HepG2 (cell line): ENCODE results near the gene MYADML2. TPM values are rescaled to one million over a fixed set of nuclear protein-coding genes. Genes with fewer than 3 reads are reported as not detected.

Experiments used
- ASH2L ChIP-seq: fragments of 300-600, 200-600 bp; sonication (generic); IDR thresholded peaks from 2 replicates; pipeline ENCODE4 v1.7.0; 2017; ENCODE audit warnings: low read depth, mild to moderate bottlenecking, moderate library complexity, mixed read lengths, low read length; ENCODE audit not compliant: insufficient read length
- BRD4 ChIP-seq: sonication (generic); formaldehyde crosslinking; IDR thresholded peaks from 2 replicates; pipeline ENCODE4 v1.4.0; 2020; ENCODE audit warnings: missing genetic modification reagents
- ETV6 ChIP-seq: sonication (generic); formaldehyde crosslinking; conservative IDR thresholded peaks from 2 replicates; pipeline ENCODE4 v1.4.0; 2020; ENCODE audit warnings: missing genetic modification reagents
- HIVEP1 ChIP-seq: sonication (generic); formaldehyde crosslinking; IDR thresholded peaks from 2 replicates; pipeline ENCODE4 v1.4.0; 2020; ENCODE audit warnings: mild to moderate bottlenecking, missing genetic modification reagents
- HMGA1 ChIP-seq: sonication (generic); formaldehyde crosslinking; conservative IDR thresholded peaks from 2 replicates; pipeline ENCODE4 v1.4.0; 2020; ENCODE audit warnings: missing genetic modification reagents
- KDM1A ChIP-seq: IDR thresholded peaks from 2 replicates; pipeline ENCODE4 v1.6.1; 2016; ENCODE audit warnings: missing compliant biosample characterization
- NR2C2 ChIP-seq: sonication (generic); formaldehyde crosslinking; IDR thresholded peaks from 2 replicates; pipeline ENCODE4 v1.4.0; 2020; ENCODE audit warnings: missing genetic modification reagents, mild to moderate bottlenecking, moderate library complexity, borderline replicate concordance
- POLR2A ChIP-seq, 2 experiments: IDR thresholded peaks; 2 replicates each; pipeline ENCODE4 v1.6.1; 2011; ENCODE audit warnings: low read depth in 2 of 2, low read length in 2 of 2, mild to moderate bottlenecking in 1 of 2, moderate library complexity in 1 of 2; ENCODE audit not compliant: insufficient read depth in 1 of 2
- RORA ChIP-seq: sonication (generic); formaldehyde crosslinking; IDR thresholded peaks from 2 replicates; pipeline ENCODE4 v1.5.0; 2020; ENCODE audit warnings: mild to moderate bottlenecking, missing genetic modification reagents, moderate library complexity
- SETDB1 ChIP-seq: sonication (generic); formaldehyde crosslinking; IDR thresholded peaks from 2 replicates; pipeline ENCODE4 v1.5.1; 2020; ENCODE audit warnings: missing genetic modification reagents, mild to moderate bottlenecking, borderline replicate concordance
- SMAD1 ChIP-seq: sonication (generic); formaldehyde crosslinking; IDR thresholded peaks from 2 replicates; pipeline ENCODE4 v1.4.0; 2020; ENCODE audit warnings: missing genetic modification reagents, low read depth, mild to moderate bottlenecking, borderline replicate concordance
- SMAD3 ChIP-seq: sonication (generic); formaldehyde crosslinking; IDR thresholded peaks from 2 replicates; pipeline ENCODE4 v1.4.0; 2020; ENCODE audit warnings: missing genetic modification reagents
- SMYD3 ChIP-seq: sonication (generic); formaldehyde crosslinking; IDR thresholded peaks from 2 replicates; pipeline ENCODE4 v1.8.1; 2023; ENCODE audit warnings: mild to moderate bottlenecking, missing genetic modification reagents
- SOX13 ChIP-seq, 3 experiments: fragments of 450-650 bp in 1 of 3; sonication (generic) in 1 of 3; formaldehyde crosslinking in 1 of 3; IDR thresholded peaks in 2 of 3; conservative IDR thresholded peaks in 1 of 3; 2 replicates each; pipeline versions ENCODE4 v1.5.0 to v1.6.1; 2016 to 2020; ENCODE audit warnings: antibody characterized with exemption in 1 of 3, mild to moderate bottlenecking in 1 of 3, missing compliant biosample characterization in 1 of 3, missing genetic modification reagents in 1 of 3, moderate library complexity in 1 of 3
- SSRP1 ChIP-seq: IDR thresholded peaks from 2 replicates; pipeline ENCODE4 v1.6.1; 2016; ENCODE audit warnings: control low read depth
- SUZ12 ChIP-seq: fragments of 150-350 bp; IDR thresholded peaks from 2 replicates; pipeline ENCODE4 v1.6.1; 2014; ENCODE audit warnings: low read depth, low read length
- THAP9 ChIP-seq: sonication (generic); formaldehyde crosslinking; IDR thresholded peaks from 2 replicates; pipeline ENCODE4; 2020; ENCODE audit warnings: missing genetic modification reagents, mild to moderate bottlenecking, borderline replicate concordance
- ZEB1 ChIP-seq: IDR thresholded peaks from 2 replicates; pipeline ENCODE4 v1.6.1; 2012; ENCODE audit warnings: mild to moderate bottlenecking, low read depth, inconsistent platforms; ENCODE audit not compliant: insufficient replicate concordance
- ZMYM2 ChIP-seq: sonication (generic); formaldehyde crosslinking; IDR thresholded peaks from 2 replicates; pipeline ENCODE4 v1.8.0; 2022; ENCODE audit warnings: mild to moderate bottlenecking, missing genetic modification reagents
- ZNF317 ChIP-seq: sonication (generic); formaldehyde crosslinking; IDR thresholded peaks from 2 replicates; pipeline ENCODE4 v1.5.0; 2020; ENCODE audit warnings: mild to moderate bottlenecking, missing genetic modification reagents
- ZNF530 ChIP-seq: sonication (generic); formaldehyde crosslinking; IDR thresholded peaks from 2 replicates; pipeline ENCODE4 v1.5.0; 2020; ENCODE audit warnings: low read depth, mild to moderate bottlenecking, missing genetic modification reagents
- ZNF607 ChIP-seq: sonication (generic); formaldehyde crosslinking; IDR thresholded peaks from 2 replicates; pipeline ENCODE4 v1.5.1; 2020; ENCODE audit warnings: missing genetic modification reagents, mild to moderate bottlenecking, borderline replicate concordance
- ZNF652 ChIP-seq: IDR thresholded peaks from 2 replicates; pipeline ENCODE4 v1.6.1; 2016; ENCODE audit warnings: low read depth, borderline replicate concordance
- polyA plus RNA-seq, 8 experiments: library from polyadenylated mRNA; depleted of rRNA in 3 of 8; stranded (reverse) in 7 of 8; unstranded in 1 of 8; fragments of >200 nt; fragmentation: Illumina TruSeq in 4 of 8; extraction: Trizol in 4 of 8; gene quantifications; 2 replicates each; pipeline versions ENCODE4 v1.2.1 to v1.2.3, GENCODE V29; 2011 to 2016; ENCODE audit warnings: low read depth in 4 of 8, missing spikeins in 1 of 8, mixed read lengths in 1 of 8; ENCODE audit not compliant: insufficient read depth in 1 of 8
- total RNA-seq, 5 experiments: library from RNA; depleted of rRNA; stranded (reverse); fragments of >200 nt; fragmentation: Illumina TruSeq; extraction: Trizol; gene quantifications; 2 replicates each; pipeline ENCODE4 v1.2.3, GENCODE V29; 2016; ENCODE audit warnings: low read depth in 1 of 5
- TF ChIP-seq, protein P1 (sequence below): sonication (generic); formaldehyde crosslinking; IDR thresholded peaks from 2 replicates; pipeline ENCODE4 v1.8.1; 2022; ENCODE audit warnings: mild to moderate bottlenecking, missing genetic modification reagents
- TF ChIP-seq, protein P2 (sequence below): sonication (generic); formaldehyde crosslinking; IDR thresholded peaks from 2 replicates; pipeline ENCODE4 v1.8.0; 2022; ENCODE audit warnings: missing genetic modification reagents, mild to moderate bottlenecking, inconsistent platforms, borderline replicate concordance

MYADML2 gene
- total and polyA plus RNA-seq, 2 of the 13 experiments (the other 11 are each of a cell fraction or from before 2014, with no cell fraction given) = not detected

DNA sequence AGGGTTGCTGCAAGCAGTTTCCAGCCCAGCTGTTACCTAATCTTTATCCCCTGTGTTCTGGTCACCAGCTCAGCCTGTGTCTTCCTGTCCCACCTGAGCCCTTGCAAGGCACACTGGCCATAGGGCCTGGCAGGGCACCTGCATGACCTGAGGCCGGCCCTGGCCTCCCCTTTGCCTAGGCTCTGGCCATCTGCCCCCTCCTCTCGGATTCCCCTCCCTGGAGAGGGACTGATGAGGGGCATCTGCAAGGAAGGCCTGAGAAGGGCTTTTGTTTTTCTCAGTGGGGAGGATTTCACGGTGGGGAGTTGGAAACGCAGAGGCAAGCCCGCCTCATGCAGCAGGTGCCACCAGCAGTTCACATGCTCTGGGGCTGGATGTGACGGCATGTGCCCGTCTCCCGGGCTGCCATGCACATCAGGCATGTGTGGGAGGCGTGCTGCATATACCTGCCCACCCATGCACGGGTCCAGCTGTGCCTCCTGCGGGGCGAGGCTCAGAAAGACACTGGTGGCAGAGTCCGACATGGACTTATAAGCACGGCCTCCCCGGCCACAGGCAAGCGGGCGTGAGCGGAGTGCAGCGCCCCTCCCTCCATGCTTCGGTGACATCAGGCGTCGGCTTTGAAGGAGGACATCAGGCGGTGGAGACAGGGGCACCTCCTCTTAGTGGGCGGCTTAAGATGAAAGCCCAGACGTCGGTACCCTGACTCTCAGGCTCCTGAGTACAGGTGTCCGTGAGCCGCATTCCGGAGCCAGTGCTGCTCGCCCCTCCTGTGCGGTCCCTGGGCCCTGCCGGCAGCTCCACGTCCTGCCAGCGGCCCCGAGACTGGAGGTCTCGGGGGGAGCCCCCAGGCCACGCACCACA lies 46.9 kb upstream of the MYADML2 start (continued):
- TF ChIP-seq, protein P1, sequence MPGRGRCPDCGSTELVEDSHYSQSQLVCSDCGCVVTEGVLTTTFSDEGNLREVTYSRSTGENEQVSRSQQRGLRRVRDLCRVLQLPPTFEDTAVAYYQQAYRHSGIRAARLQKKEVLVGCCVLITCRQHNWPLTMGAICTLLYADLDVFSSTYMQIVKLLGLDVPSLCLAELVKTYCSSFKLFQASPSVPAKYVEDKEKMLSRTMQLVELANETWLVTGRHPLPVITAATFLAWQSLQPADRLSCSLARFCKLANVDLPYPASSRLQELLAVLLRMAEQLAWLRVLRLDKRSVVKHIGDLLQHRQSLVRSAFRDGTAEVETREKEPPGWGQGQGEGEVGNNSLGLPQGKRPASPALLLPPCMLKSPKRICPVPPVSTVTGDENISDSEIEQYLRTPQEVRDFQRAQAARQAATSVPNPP (CRISPR knock-in tag) = peak; percentile 82; the same call in 1 of the 2 replicates
- 0 out of 2 replicates have a peak, but pooled peaks have one; percentile 7 for TF ChIP-seq ZNF652 (CRISPR knock-in tag)
- no peak for TF ChIP-seq ASH2L
- TF ChIP-seq POLR2A (IDR thresholded peaks at IDR 0.05; ENCODE audit: insufficient read depth in 1 of 2, low read depth in 2 of 2, low read length in 2 of 2) = peak in 1 of 2 experiments; percentile 62; a peak in 1 of 4 replicates
- TF ChIP-seq ZNF607 (CRISPR knock-in tag) = peak; percentile 74; the same call in 1 of the 2 replicates
- TF ChIP-seq HMGA1 = no peak
- TF ChIP-seq SMYD3 (CRISPR knock-in tag) = peak; percentile 94
- no peak for TF ChIP-seq ETV6
- no peak for TF ChIP-seq SETDB1 (CRISPR knock-in tag)
- TF ChIP-seq KDM1A (CRISPR knock-in tag) = no peak
- peak; percentile 99 for TF ChIP-seq SSRP1
- TF ChIP-seq THAP9 (CRISPR knock-in tag) = no peak; the same call in none of the 2 replicates
- peak; percentile 80 for TF ChIP-seq BRD4 (CRISPR knock-in tag)
- TF ChIP-seq ZNF530 (CRISPR knock-in tag) = no peak
- TF ChIP-seq, protein P2, sequence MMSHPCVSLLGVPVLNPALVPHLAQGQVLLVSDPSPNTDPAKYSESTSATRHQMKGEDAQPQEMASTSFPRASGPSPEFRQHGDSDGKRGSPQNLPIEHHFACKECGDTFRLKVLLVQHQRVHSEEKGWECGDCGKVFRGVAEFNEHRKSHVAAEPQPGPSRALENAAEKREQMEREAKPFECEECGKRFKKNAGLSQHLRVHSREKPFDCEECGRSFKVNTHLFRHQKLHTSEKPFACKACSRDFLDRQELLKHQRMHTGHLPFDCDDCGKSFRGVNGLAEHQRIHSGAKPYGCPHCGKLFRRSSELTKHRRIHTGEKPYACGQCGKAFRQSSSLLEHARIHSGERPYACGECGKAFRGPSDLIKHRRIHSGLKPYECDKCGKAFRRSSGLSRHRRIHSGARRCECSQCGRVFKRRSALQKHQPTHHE (CRISPR knock-in tag) = 0 out of 2 replicates have a peak, but pooled peaks have one; percentile 75
- TF ChIP-seq SOX13 (IDR thresholded peaks at IDR 0.05) = no peak
- no peak; a peak in 1 of 4 replicates for TF ChIP-seq SOX13 (CRISPR knock-in tag; conservative IDR thresholded peaks at IDR 0.05 in 1 of 2, IDR thresholded peaks at IDR 0.05 in 1 of 2)
- no peak; the same call in 1 of the 2 replicates for TF ChIP-seq HIVEP1 (CRISPR knock-in tag)
- no peak for TF ChIP-seq ZEB1
- no peak; the same call in 1 of the 2 replicates for TF ChIP-seq SMAD3
- TF ChIP-seq RORA (CRISPR knock-in tag) = no peak
- no peak; the same call in 1 of the 2 replicates for TF ChIP-seq ZMYM2 (CRISPR knock-in tag)
- no peak for TF ChIP-seq SMAD1 (CRISPR knock-in tag)
- peak; percentile 34; the same call in 1 of the 2 replicates for TF ChIP-seq ZNF317 (CRISPR knock-in tag)
- TF ChIP-seq NR2C2 = no peak
- no peak for TF ChIP-seq SUZ12
